GM21381 (cell line): Measurements from ENCODE around the gene TICAM2.

Experiments
- ATAC-seq: cut with Tn5 transposase; IDR thresholded peaks from one replicate; pipeline ENCODE4 v1.9.1; 2021; ENCODE audit warnings: mild to moderate bottlenecking, moderate library complexity; ENCODE audit not compliant: unreplicated experiment

Gene TICAM2

GRCh38 chr5:115541611-115542010 is 60.7 kb downstream of the TICAM2 start:
- no peak for ATAC-seq

- ATAC-seq: no peak
Measured at GRCh38 chr5:115535479-115536035, 66.7 kb downstream of the TICAM2 start.

DNA sequence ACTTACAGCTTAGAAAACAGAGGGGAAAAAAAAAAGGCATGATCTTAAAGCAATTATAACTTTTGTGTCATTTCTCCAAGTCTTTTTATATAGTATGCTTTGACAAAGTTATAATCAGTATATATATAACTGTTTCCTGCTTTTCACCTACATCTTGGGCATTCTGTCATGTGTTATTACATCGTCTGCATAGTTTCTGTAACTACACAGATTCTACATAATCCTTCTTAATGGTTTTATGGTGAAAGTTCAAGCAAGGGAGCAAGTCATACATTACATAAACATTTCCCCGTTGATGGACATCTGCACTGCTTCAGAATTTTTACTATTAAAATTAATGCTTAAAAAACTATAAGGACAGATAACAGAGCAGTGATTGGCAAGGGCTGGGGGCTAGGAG is 69.8 kb downstream of the TICAM2 start:
- ATAC-seq: no peak

- ATAC-seq: no peak
Measured at GRCh38 chr5:115531787-115532367, 70.4 kb downstream of the TICAM2 start.

DNA sequence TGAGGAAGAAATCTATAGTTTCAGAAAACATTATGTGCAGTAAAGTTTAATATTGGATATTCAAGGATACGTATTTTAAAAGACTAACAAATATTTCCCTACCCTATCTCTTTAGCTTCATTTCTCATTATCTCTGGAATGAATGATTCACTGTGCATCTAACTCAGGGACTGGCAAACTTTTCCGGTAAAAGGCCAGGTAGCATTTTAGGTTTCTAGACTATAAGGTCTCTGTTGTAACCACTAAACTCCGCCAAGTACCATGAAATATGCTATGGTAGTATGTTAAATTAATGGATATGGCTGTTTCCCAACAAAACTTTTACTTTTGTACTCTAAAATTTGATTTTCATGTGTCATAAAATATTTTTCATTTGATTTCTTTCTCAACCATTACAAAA is 70.9 kb downstream of the TICAM2 start:
- no peak for ATAC-seq

- ATAC-seq: no peak
Measured at GRCh38 chr5:115530426-115530825, 71.9 kb downstream of the TICAM2 start.
